ENCODE results near the gene DUOX1.

DNA sequence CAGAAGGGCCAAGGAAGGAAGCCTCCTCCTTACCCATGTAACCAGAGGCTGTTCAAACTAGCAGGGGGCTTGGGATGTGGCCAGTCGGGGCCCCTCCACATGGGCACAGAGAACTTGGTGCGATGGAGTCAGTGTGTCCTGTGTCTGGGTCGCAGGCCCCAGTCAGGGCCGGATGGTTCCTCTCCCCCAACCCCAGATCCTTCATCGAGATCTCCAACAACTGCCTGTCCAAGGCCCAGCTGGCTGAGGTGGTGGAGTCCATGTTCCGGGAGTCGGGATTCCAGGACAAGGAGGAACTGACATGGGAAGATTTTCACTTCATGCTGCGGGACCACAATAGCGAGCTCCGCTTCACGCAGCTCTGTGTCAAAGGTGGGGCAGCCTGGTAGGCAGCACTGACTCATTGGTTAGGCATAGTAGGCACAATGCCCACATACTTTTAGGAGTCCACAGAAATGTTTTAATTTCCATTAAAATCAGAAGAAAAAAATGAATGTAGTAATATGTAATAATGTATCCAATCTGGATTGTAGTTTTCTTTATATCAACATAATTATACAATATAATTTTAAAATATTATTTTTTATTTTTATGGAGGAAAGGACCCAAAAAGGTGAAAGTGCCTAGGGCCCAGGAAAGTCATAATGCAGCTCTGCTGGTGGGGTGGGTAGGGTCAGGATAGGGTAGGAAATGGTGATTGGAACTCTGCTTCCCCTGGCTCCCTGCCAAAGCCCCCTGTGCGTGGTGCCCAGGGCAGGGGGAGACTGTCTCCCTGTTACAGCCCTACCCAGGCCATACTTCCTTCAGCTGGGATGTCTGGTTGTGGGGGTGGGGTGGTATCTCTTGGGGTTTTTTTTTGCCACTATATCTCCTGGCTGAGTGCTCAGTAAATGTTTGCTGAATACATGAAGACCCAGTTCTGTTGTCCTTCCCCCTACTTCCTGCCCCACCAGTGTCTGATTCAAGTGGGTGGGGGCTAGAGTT is 18.6 kb downstream of the DUOX1 start:
- no peak for TF ChIP-seq POLR2AphosphoS5 (IDR thresholded peaks at IDR 0.05; ENCODE audit: insufficient read depth, low read depth, low read length)
- TF ChIP-seq, protein P1, sequence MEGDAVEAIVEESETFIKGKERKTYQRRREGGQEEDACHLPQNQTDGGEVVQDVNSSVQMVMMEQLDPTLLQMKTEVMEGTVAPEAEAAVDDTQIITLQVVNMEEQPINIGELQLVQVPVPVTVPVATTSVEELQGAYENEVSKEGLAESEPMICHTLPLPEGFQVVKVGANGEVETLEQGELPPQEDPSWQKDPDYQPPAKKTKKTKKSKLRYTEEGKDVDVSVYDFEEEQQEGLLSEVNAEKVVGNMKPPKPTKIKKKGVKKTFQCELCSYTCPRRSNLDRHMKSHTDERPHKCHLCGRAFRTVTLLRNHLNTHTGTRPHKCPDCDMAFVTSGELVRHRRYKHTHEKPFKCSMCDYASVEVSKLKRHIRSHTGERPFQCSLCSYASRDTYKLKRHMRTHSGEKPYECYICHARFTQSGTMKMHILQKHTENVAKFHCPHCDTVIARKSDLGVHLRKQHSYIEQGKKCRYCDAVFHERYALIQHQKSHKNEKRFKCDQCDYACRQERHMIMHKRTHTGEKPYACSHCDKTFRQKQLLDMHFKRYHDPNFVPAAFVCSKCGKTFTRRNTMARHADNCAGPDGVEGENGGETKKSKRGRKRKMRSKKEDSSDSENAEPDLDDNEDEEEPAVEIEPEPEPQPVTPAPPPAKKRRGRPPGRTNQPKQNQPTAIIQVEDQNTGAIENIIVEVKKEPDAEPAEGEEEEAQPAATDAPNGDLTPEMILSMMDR (IDR thresholded peaks at IDR 0.05; ENCODE audit: extremely low read depth in 1 of 2, insufficient read depth in 1 of 2, low read depth in 1 of 2, low read length in 2 of 2) = no peak
- TF ChIP-seq, protein P2, sequence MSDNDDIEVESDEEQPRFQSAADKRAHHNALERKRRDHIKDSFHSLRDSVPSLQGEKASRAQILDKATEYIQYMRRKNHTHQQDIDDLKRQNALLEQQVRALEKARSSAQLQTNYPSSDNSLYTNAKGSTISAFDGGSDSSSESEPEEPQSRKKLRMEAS (IDR thresholded peaks at IDR 0.05; ENCODE audit: insufficient read depth, insufficient read length) = no peak
- TF ChIP-seq JUN (IDR thresholded peaks at IDR 0.05; ENCODE audit: borderline replicate concordance, insufficient read depth, insufficient read length, low read depth) = no peak
- no peak for TF ChIP-seq EZH2 (IDR thresholded peaks at IDR 0.05; ENCODE audit: borderline replicate concordance, low read depth, low read length, severe bottlenecking)
- TF ChIP-seq POLR2A (IDR thresholded peaks at IDR 0.05; ENCODE audit: low read depth, low read length) = no peak
